CD4-positive, alpha-beta T cell (primary cell): ENCODE results near the gene DUSP23. TPM values are rescaled to one million over a fixed set of nuclear protein-coding genes. Genes with fewer than 3 reads are reported as not detected.

ENCODE experiments used
- ATAC-seq: fragments of 200-7000 bp; cut with Tn5 transposase; one replicate; pipeline ENCODE4 v1.10.0; 2022; ENCODE audit warnings: mild to moderate bottlenecking; ENCODE audit not compliant: poor library complexity
- CTCF ChIA-PET: fragments of 350-600 bp; sonication (Branson Sonifier 250); formaldehyde crosslinking; loops from one replicate; lab custom pipeline; 2021; ENCODE audit warnings: antibody characterized with exemption, inconsistent platforms; lab: Charles Lee
- POLR2A ChIA-PET: fragments of 350-600 bp; sonication (Branson Sonifier 250); formaldehyde crosslinking; loops from one replicate; lab custom pipeline; 2021; ENCODE audit warnings: antibody characterized with exemption, inconsistent platforms; lab: Charles Lee
- DNase-seq, 14 experiments: peaks; one replicate each; pipeline ENCODE4 v3.0.0-alpha.2; 2013 to 2020; ENCODE audit warnings: mixed read lengths in 2 of 14
- H3K27ac ChIP-seq, 2 donors: one replicate each; pipeline versions ENCODE4 v1.5.1 to v1.7.0; 2013; ENCODE audit warnings: low read length in 2 of 2, low read depth in 1 of 2, mild to moderate bottlenecking in 1 of 2
- H3K27me3 ChIP-seq, 2 experiments: 1 replicate in 1 of 2; 2 replicates in 1 of 2; pipeline versions ENCODE4 v1.6.1 to v1.7.0; 2013; ENCODE audit warnings: low read length in 2 of 2, control low read depth in 1 of 2, mild to moderate bottlenecking in 1 of 2, moderate library complexity in 1 of 2; ENCODE audit not compliant: insufficient read depth in 2 of 2, control insufficient read depth in 1 of 2
- H3K36me3 ChIP-seq: one replicate; pipeline ENCODE4 v1.6.1; 2013; ENCODE audit warnings: low read length, control low read depth; ENCODE audit not compliant: insufficient read depth
- H3K4me1 ChIP-seq: one replicate; pipeline ENCODE4 v1.6.1; 2013; ENCODE audit warnings: low read length, control low read depth; ENCODE audit not compliant: insufficient read depth
- H3K4me3 ChIP-seq: one replicate; pipeline ENCODE4 v1.5.1; 2013; ENCODE audit warnings: mild to moderate bottlenecking, low read length, moderate library complexity
- H3K9me3 ChIP-seq, 2 experiments: 1 replicate in 1 of 2; 2 replicates in 1 of 2; pipeline versions ENCODE4 v1.6.1 to v1.7.0; 2013; ENCODE audit warnings: low read length in 2 of 2, mild to moderate bottlenecking in 2 of 2, control low read depth in 1 of 2, moderate library complexity in 1 of 2; ENCODE audit not compliant: control insufficient read depth in 1 of 2, insufficient read depth in 1 of 2
- H3K27ac Mint-ChIP-seq: one replicate; pipeline ENCODE4 v1.8.0; 2020; ENCODE audit warnings: mixed read lengths
- H3K27me3 Mint-ChIP-seq: one replicate; pipeline ENCODE4 v1.8.0; 2021; ENCODE audit warnings: mixed read lengths
- H3K36me3 Mint-ChIP-seq: one replicate; pipeline ENCODE4 v1.8.0; 2021; ENCODE audit warnings: low read depth, mixed read lengths
- H3K4me1 Mint-ChIP-seq: one replicate; pipeline ENCODE4 v1.8.0; 2021; ENCODE audit warnings: low read depth, mixed read lengths
- H3K4me3 Mint-ChIP-seq: one replicate; pipeline ENCODE4 v1.8.0; 2020; ENCODE audit warnings: mild to moderate bottlenecking, mixed read lengths
- H3K9me3 Mint-ChIP-seq: one replicate; pipeline ENCODE4 v1.8.0; 2020; ENCODE audit warnings: mixed read lengths
- CTCF ChIP-seq: fragments of 200-600 bp; IDR thresholded peaks from one replicate; pipeline ENCODE4 v1.8.0; 2022; ENCODE audit warnings: antibody characterized with exemption, mild to moderate bottlenecking
- intact Hi-C, 2 experiments: fragments of 100-400 bp; cut with DNase I in 1 of 2; cut with micrococcal nuclease in 1 of 2; formaldehyde crosslinking; loops; one replicate each; pipeline versions ENCODE4 v1.15.1 to v1.9.0; 2023 to 2025; cut with DNase I, micrococcal nuclease
- total RNA-seq, 174 experiments: library from RNA in 2 of 174; stranded (reverse) in 2 of 174; gene quantifications; one replicate each; pipeline ENCODE4 v1.2.3 and lab custom pipeline; 2021 to 2026

Gene DUSP23
- total RNA-seq, 2 experiments from 2014 or later = 3.9 to 6.0 TPM

- Mint-ChIP-seq H3K27me3 (peaks cover 9% of the 10 kb centered on the region), H3K9me3 (no peaks in the 10 kb centered on the region), H3K27ac (no peak overlapping the region), H3K4me1 (no peaks in the 10 kb centered on the region), H3K36me3 (no peaks in the 10 kb centered on the region), H3K4me3 (no peak overlapping the region)
- CTCF ChIA-PET = no interaction called here
- Histone ChIP-seq H3K27ac (no peak overlapping the region), H3K36me3 (no peaks in the 10 kb centered on the region), H3K9me3 (no peaks in the 10 kb centered on the region), H3K4me3 (no peak overlapping the region), H3K27me3 (no peaks in the 10 kb centered on the region), H3K4me1 (no peaks in the 10 kb centered on the region)
- DNase-seq (no peak), ATAC-seq (no peak)
- POLR2A ChIA-PET = no interaction called here
- intact Hi-C loops = no loop called here
- TF ChIP-seq CTCF = no peak
These were observed 24.4 kb upstream of the DUSP23 start for GRCh38 chr1:159756397-159756796.

GRCh38 chr1:159763686-159764085 is 17.1 kb upstream of the DUSP23 start:
- intact Hi-C loops = no loop called here
- POLR2A ChIA-PET = no interaction called here
- no peak overlapping the region for H3K4me3 Mint-ChIP-seq
- no peaks in the 10 kb centered on the region for H3K36me3 ChIP-seq
- H3K4me1 Mint-ChIP-seq = no peaks in the 10 kb centered on the region
- no peaks in the 10 kb centered on the region for H3K9me3 ChIP-seq
- TF ChIP-seq CTCF = no peak
- H3K36me3 Mint-ChIP-seq = no peaks in the 10 kb centered on the region
- CTCF ChIA-PET = no interaction called here
- no peak overlapping the region for H3K27ac Mint-ChIP-seq
- DNase-seq (no peak), ATAC-seq (no peak)
- no peaks in the 10 kb centered on the region for H3K4me1 ChIP-seq
- H3K4me3 ChIP-seq = no peak overlapping the region
- peaks cover 5 to 9% of the 10 kb centered on the region in 2 experiments for H3K27me3 ChIP-seq
- H3K27me3 Mint-ChIP-seq = peaks cover 13% of the 10 kb centered on the region
- H3K27ac ChIP-seq = no peak overlapping the region
- H3K9me3 Mint-ChIP-seq = no peaks in the 10 kb centered on the region

- Mint-ChIP-seq H3K4me3 (no peak overlapping the region), H3K27me3 (peaks cover 23% of the 10 kb centered on the region), H3K4me1 (no peaks in the 10 kb centered on the region), H3K27ac (no peak overlapping the region), H3K9me3 (no peaks in the 10 kb centered on the region), H3K36me3 (no peaks in the 10 kb centered on the region)
- Histone ChIP-seq H3K4me1 (no peaks in the 10 kb centered on the region), H3K27ac (no peak overlapping the region), H3K9me3 (no peaks in the 10 kb centered on the region), H3K4me3 (no peak overlapping the region), H3K36me3 (no peaks in the 10 kb centered on the region), H3K27me3 (peaks cover 5 to 9% of the 10 kb centered on the region in 2 experiments)
- intact Hi-C loops = no loop called here
- POLR2A ChIA-PET = no interaction called here
- CTCF ChIA-PET = no interaction called here
- TF ChIP-seq CTCF = no peak
- DNase-seq = no peak
- no peak for ATAC-seq
These were observed 15.0 kb upstream of the DUSP23 start for GRCh38 chr1:159765806-159766205.
